SU-DHL-6 (cell line): ENCODE results near the gene NTM.

Source experiments
- H2AFZ ChIP-seq: fragments of 200-600 bp; sonication (generic); 2 replicates; pipeline ENCODE4 v1.6.1; 2014; ENCODE audit warnings: low read depth, mild to moderate bottlenecking, moderate library complexity, mixed read lengths, antibody characterized with exemption, low read length; ENCODE audit not compliant: severe bottlenecking
- H3F3A ChIP-seq: fragments of 200-600 bp; shearing (Covaris generic); 2 replicates; pipeline ENCODE4 v1.6.0; 2016; ENCODE audit warnings: antibody characterized with exemption, mild to moderate bottlenecking; ENCODE audit not compliant: insufficient read depth
- H3K27ac ChIP-seq: fragments of 200-600 bp; sonication (generic); 2 replicates; pipeline ENCODE4 v1.5.1; 2016; ENCODE audit warnings: low read depth, mild to moderate bottlenecking, low read length, moderate library complexity, mixed read lengths
- H3K27me3 ChIP-seq: fragments of 200-600 bp; sonication (generic), shearing (Covaris generic); 2 replicates; pipeline ENCODE4 v1.6.0; 2014; ENCODE audit warnings: mild to moderate bottlenecking, low read length
- H3K36me3 ChIP-seq: fragments of 200-600 bp; sonication (generic); 2 replicates; pipeline ENCODE4 v1.6.1; 2014; ENCODE audit warnings: mild to moderate bottlenecking, low read length, mixed read lengths
- H3K4me2 ChIP-seq: fragments of 300-600, 200-600 bp; shearing (Covaris generic), sonication (generic); 2 replicates; pipeline ENCODE4 v1.6.0; 2014; ENCODE audit warnings: low read length, low read depth, mild to moderate bottlenecking; ENCODE audit not compliant: poor library complexity, severe bottlenecking
- H3K4me3 ChIP-seq: fragments of 200-600 bp; sonication (generic); 2 replicates; pipeline ENCODE4 v1.5.1; 2014; ENCODE audit warnings: antibody characterized with exemption, low read length, mild to moderate bottlenecking, mixed read lengths; ENCODE audit not compliant: insufficient read depth, poor library complexity, severe bottlenecking
- H3K79me2 ChIP-seq: fragments of 200-600 bp; sonication (generic); 2 replicates; pipeline ENCODE4 v1.6.1; 2014; ENCODE audit warnings: mild to moderate bottlenecking, low read length, moderate library complexity; ENCODE audit not compliant: insufficient read depth
- H3K9ac ChIP-seq: fragments of 200-600 bp; sonication (generic); 2 replicates; pipeline ENCODE4 v1.7.0; 2014; ENCODE audit warnings: mild to moderate bottlenecking, low read length
- H3K9me2 ChIP-seq: fragments of 200-600 bp; sonication (generic); replicated peaks from 2 replicates; pipeline ENCODE4 v1.6.1; 2014; ENCODE audit warnings: low read length; ENCODE audit not compliant: insufficient read depth
- H3K9me3 ChIP-seq: fragments of 200-600 bp; sonication (generic); 2 replicates; pipeline ENCODE4 v1.6.1; 2014; ENCODE audit warnings: low read length, mixed read lengths; ENCODE audit not compliant: insufficient read depth
- H4K20me1 ChIP-seq: fragments of 200-600 bp; sonication (generic); 2 replicates; pipeline ENCODE4 v1.6.1; 2014; ENCODE audit warnings: low read depth, mild to moderate bottlenecking, antibody characterized with exemption, low read length, moderate library complexity, mixed read lengths
- EZH2phosphoT487 ChIP-seq: fragments of 200-600 bp; sonication (generic), shearing (Covaris generic); conservative IDR thresholded peaks from 2 replicates; pipeline ENCODE4 v1.6.1; 2018; ENCODE audit warnings: mild to moderate bottlenecking, antibody characterized with exemption, low read length, moderate library complexity, mixed read lengths
- TF ChIP-seq, protein P1 (sequence below): fragments of 200-600 bp; sonication (generic); IDR thresholded peaks from one replicate; pipeline ENCODE4 v1.5.1; 2017; ENCODE audit warnings: antibody characterized with exemption, mild to moderate bottlenecking, low read length, moderate library complexity; ENCODE audit not compliant: insufficient read depth, poor library complexity, severe bottlenecking

Gene NTM

DNA sequence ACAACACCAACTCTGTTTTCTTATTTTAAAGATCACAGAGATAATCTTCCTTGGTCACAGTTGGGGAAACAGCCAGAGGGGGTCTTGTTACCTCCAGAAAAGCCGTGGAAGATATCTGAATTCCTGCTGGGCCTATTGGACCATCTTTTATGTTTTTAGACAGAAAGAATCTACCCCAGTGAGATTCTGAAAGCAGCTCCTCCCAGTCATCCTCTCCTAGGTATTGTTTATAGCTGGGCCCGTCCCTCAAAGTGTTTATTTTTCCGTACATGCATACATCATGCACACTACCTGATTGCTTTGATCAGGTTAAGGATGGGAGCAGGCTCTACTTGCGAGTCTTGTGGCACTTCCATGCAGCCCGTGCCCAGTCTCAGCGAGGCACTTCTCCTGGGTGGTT is 742.4 kb downstream of the NTM start:
- Histone ChIP-seq H3K4me2 (no peak overlapping the region), H3K27me3 (no peaks in the 10 kb centered on the region), H3K9ac (no peak overlapping the region), H3K27ac (no peak overlapping the region), H3K9me2 (no peaks in the 10 kb centered on the region), H3K9me3 (no peaks in the 10 kb centered on the region), H3K4me3 (no peak overlapping the region), H2AFZ (no peak overlapping the region), H3F3A (no peaks in the 10 kb centered on the region), H3K36me3 (no peaks in the 10 kb centered on the region), H4K20me1 (no peaks in the 10 kb centered on the region), H3K79me2 (no peaks in the 10 kb centered on the region)
- TF ChIP-seq EZH2phosphoT487, result no peak
- TF ChIP-seq, protein P1, sequence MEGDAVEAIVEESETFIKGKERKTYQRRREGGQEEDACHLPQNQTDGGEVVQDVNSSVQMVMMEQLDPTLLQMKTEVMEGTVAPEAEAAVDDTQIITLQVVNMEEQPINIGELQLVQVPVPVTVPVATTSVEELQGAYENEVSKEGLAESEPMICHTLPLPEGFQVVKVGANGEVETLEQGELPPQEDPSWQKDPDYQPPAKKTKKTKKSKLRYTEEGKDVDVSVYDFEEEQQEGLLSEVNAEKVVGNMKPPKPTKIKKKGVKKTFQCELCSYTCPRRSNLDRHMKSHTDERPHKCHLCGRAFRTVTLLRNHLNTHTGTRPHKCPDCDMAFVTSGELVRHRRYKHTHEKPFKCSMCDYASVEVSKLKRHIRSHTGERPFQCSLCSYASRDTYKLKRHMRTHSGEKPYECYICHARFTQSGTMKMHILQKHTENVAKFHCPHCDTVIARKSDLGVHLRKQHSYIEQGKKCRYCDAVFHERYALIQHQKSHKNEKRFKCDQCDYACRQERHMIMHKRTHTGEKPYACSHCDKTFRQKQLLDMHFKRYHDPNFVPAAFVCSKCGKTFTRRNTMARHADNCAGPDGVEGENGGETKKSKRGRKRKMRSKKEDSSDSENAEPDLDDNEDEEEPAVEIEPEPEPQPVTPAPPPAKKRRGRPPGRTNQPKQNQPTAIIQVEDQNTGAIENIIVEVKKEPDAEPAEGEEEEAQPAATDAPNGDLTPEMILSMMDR, result no peak

DNA sequence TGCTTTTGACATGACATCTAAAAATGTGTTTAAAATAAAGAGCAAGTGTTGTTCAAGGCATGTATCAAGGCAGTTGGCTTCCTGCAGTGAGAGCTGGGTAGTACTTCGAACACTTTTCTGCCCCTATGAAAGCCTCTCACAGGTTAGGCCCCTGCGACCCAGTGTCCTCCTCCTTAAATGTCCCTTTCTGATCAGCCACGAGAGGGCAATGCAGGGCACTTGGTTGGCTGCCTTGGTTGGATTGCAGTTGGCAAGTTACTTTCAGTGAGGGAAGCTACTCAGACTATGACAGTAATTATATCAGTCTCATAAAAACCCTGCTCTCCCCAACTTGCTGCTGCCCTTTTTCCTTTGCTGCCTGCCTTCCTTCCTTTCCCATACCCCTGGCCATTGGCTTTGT is 743.8 kb downstream of the NTM start:
- no peak overlapping the region for H3K27ac ChIP-seq
- H3K4me3 ChIP-seq, result no peak overlapping the region
- no peaks in the 10 kb centered on the region for H3K27me3 ChIP-seq
- no peaks in the 10 kb centered on the region for H3K79me2 ChIP-seq
- no peaks in the 10 kb centered on the region for H3K36me3 ChIP-seq
- no peaks in the 10 kb centered on the region for H3K9me2 ChIP-seq
- no peak overlapping the region for H3K9ac ChIP-seq
- TF ChIP-seq, protein P1, result no peak
- no peak for TF ChIP-seq EZH2phosphoT487
- H3K9me3 ChIP-seq, result no peaks in the 10 kb centered on the region
- H4K20me1 ChIP-seq, result no peaks in the 10 kb centered on the region
- no peak overlapping the region for H3K4me2 ChIP-seq
- H2AFZ ChIP-seq, result no peak overlapping the region
- H3F3A ChIP-seq, result no peaks in the 10 kb centered on the region

DNA sequence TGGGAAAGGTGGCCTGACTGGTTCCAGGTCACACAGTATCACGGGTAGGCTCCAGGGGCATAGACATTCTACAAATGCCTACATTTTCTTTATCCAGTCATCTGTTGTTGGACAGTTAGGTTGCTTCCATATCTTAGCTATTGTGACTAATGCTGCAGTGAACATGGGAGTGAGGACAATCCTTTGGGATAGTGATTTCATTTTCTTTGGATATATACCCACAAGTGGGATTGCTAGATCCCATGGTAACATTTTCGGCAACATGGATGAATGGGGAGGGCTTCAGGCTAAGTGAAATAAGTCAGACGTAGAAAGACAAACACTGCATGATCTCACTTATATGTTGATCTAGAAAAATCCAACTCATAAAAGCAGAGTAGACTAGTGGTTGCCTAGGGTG is 744.3 kb downstream of the NTM start:
- Histone ChIP-seq H3K4me3 (no peak overlapping the region), H3K9ac (no peak overlapping the region), H3K36me3 (no peaks in the 10 kb centered on the region), H3F3A (no peaks in the 10 kb centered on the region), H3K27me3 (no peaks in the 10 kb centered on the region), H3K9me3 (no peaks in the 10 kb centered on the region), H3K27ac (no peak overlapping the region), H4K20me1 (no peaks in the 10 kb centered on the region), H2AFZ (no peak overlapping the region), H3K9me2 (no peaks in the 10 kb centered on the region), H3K79me2 (no peaks in the 10 kb centered on the region), H3K4me2 (no peak overlapping the region)
- TF ChIP-seq, protein P1, result no peak
- no peak for TF ChIP-seq EZH2phosphoT487
